Measurements from ENCODE around the gene ASCC1.

Gene ASCC1

GRCh38 chr10:72062832-72063702, 153.0 kb downstream of the ASCC1 start:
- no peak for DNase-seq

GRCh38 chr10:72062382-72062781, 153.7 kb downstream of the ASCC1 start:
- peak; percentile 44 for DNase-seq

GRCh38 chr10:72061930-72062329, 154.1 kb downstream of the ASCC1 start:
- no peak for DNase-seq

GRCh38 chr10:72061491-72061890, 154.6 kb downstream of the ASCC1 start:
- no peak for DNase-seq

GRCh38 chr10:72059843-72060822, 155.9 kb downstream of the ASCC1 start:
- DNase-seq: no peak

GRCh38 chr10:72058989-72059842, 156.9 kb downstream of the ASCC1 start:
- no peak for DNase-seq

GRCh38 chr10:72058347-72058898, 157.7 kb downstream of the ASCC1 start:
- DNase-seq: no peak

GRCh38 chr10:72056932-72057751, 158.9 kb downstream of the ASCC1 start:
- no peak for DNase-seq

GRCh38 chr10:72056113-72056512, 160.0 kb downstream of the ASCC1 start:
- DNase-seq: no peak

- no peak for DNase-seq
Measured at GRCh38 chr10:72053690-72054089, 162.4 kb downstream of the ASCC1 start.

GRCh38 chr10:72050873-72051272, 165.2 kb downstream of the ASCC1 start:
- no peak for DNase-seq

- no peak for DNase-seq
Measured at GRCh38 chr10:72049969-72050781, 165.9 kb downstream of the ASCC1 start.

GRCh38 chr10:72049472-72049871, 166.6 kb downstream of the ASCC1 start:
- DNase-seq: no peak

- DNase-seq: peak; percentile 89
Measured at GRCh38 chr10:72048450-72049124, 167.5 kb downstream of the ASCC1 start.
